GM10248 (cell line): ENCODE measurements around the gene PRSS37.

Experiments used
- CTCF ChIA-PET: fragments of 300-600 bp; sonication (Branson Sonifier 250); formaldehyde crosslinking; extraction: SDS; loops from one replicate; lab custom pipeline; 2021; ENCODE audit warnings: antibody characterized with exemption; lab: Yijun Ruan, JAX
- POLR2A ChIA-PET: fragments of 350-650 bp; sonication (Branson Sonifier 250); formaldehyde crosslinking; extraction: SDS; loops from one replicate; lab custom pipeline; 2020; ENCODE audit warnings: antibody characterized with exemption; lab: Yijun Ruan, JAX
- DNase-seq: peaks from one replicate; pipeline ENCODE4 v3.0.0; 2012; ENCODE audit errors: extremely low spot score
- TF ChIP-seq, protein P1 (sequence below): IDR thresholded peaks from 2 replicates; pipeline ENCODE4 v1.5.1; 2012; ENCODE audit warnings: mild to moderate bottlenecking, low read depth; ENCODE audit errors: extremely low read depth, missing control alignments, control extremely low read depth

Gene PRSS37, protein sequence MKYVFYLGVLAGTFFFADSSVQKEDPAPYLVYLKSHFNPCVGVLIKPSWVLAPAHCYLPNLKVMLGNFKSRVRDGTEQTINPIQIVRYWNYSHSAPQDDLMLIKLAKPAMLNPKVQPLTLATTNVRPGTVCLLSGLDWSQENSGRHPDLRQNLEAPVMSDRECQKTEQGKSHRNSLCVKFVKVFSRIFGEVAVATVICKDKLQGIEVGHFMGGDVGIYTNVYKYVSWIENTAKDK

DNA sequence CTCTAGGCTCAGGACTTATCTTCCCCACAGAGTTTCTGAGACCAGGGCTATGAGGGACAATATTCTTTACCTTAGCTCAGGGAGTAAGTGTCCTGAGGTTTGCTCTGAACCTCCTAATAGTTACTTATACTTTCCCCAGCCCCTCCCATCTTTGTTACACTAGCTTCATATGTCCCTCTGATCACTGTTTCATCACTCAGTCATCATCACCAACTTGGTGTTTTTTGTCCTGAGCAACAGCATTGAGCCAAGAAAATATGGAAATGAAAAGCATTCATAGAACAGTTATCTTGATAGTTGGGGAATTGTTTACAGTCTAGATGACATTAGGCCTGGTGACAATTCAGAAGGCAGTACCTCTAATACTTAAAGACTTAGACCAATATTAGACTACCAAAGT, at the start of gene PRSS37:
Gene PRSS37 (minus strand): TSS at position 101 of the 400 bp plus-strand sequence. CDS start 436 bp downstream, outside the sequence.
- DNase-seq: no peak
- POLR2A ChIA-PET: no interaction called here
- TF ChIP-seq, protein P1, sequence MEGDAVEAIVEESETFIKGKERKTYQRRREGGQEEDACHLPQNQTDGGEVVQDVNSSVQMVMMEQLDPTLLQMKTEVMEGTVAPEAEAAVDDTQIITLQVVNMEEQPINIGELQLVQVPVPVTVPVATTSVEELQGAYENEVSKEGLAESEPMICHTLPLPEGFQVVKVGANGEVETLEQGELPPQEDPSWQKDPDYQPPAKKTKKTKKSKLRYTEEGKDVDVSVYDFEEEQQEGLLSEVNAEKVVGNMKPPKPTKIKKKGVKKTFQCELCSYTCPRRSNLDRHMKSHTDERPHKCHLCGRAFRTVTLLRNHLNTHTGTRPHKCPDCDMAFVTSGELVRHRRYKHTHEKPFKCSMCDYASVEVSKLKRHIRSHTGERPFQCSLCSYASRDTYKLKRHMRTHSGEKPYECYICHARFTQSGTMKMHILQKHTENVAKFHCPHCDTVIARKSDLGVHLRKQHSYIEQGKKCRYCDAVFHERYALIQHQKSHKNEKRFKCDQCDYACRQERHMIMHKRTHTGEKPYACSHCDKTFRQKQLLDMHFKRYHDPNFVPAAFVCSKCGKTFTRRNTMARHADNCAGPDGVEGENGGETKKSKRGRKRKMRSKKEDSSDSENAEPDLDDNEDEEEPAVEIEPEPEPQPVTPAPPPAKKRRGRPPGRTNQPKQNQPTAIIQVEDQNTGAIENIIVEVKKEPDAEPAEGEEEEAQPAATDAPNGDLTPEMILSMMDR: no peak
- CTCF ChIA-PET: interaction anchor here (0.9 to 1.6 kb wide), 2 partner anchors 10 to 20 kb away, joined by 3 to 5 read pairs; no protein-coding TSS in a partner anchor

DNA sequence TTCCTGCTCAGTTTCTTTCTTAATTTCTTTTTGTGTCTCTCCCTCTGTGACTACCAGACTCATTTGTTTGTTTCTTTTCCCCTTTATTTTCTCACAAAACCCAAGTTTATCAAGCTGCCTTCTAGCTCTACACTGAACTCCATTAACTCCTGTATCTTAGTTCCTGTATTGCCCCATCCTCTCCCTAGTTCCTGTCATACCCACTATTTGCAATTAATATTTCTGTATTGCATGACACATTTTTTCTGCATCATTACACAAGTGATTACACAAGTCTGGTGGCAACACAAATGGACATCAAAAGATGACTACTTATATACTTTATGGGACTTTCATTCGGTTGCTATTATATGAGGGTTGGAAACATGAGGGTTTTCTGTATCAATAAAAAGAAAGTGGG, 48.0 kb upstream of the PRSS37 start:
- ChIA-PET CTCF (no interaction called here), POLR2A (no interaction called here)
- no peak for DNase-seq
- TF ChIP-seq, protein P1: no peak

DNA sequence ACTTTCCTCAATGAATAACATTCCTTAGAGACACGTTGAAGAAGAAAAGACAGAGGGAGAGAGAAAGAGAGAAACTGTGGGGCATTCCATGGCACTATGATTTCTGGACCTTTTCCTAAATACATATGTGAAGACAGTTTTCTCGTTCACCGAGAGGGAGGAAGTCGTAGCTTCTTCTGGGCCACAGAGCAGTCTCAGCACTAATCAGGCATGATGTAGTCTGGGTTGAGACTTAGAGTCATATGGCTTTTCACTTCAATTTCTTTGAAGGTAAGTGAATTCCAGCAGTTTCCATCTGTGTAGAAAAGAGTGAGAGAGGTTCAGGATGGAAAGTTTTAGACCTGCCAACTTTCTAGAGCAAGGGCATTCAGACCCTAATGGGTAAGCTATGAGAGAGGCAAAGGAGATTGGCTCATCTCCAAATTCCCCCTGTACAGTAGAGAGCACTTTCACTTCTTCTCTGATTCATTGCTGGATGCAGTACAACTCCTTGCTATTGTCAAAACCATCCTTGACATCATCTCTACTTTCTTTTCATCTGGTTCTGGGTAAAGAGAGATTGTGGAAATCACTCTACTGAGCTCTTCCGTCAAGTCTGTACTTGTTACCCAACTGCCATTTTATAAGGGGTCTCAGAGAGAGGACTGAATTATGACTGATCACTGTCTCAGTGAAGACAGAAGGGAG, 43.4 kb upstream of the PRSS37 start:
- TF ChIP-seq, protein P1: no peak
- POLR2A ChIA-PET: no interaction called here
- CTCF ChIA-PET: interaction anchor here (2.5 kb wide), 1 partner anchor 10 kb away, joined by 7 read pairs; no protein-coding TSS in a partner anchor
- peak; percentile 31 for DNase-seq

DNA sequence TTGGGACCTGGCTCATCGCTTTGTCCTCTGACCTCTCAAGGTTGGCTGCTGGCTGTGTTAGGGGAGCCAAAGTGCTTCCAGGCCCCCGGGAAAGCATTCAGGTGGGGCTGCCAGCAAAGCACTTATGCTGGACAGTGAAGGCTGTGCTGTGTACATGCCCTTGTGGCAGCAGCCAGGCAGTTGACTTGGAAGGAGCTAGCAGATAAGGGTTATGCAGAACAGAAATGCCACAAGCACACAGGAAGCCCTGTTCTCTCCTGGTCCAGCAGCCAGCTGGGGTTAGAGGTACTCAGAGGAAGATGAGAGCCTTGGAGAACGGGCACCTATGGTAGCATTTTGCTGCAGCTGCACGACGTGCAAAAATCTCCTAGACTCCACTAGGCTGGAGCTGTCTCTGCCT, 39.7 kb upstream of the PRSS37 start:
- POLR2A ChIA-PET: no interaction called here
- no peak for DNase-seq
- CTCF ChIA-PET: no interaction called here
- TF ChIP-seq, protein P1: no peak

DNA sequence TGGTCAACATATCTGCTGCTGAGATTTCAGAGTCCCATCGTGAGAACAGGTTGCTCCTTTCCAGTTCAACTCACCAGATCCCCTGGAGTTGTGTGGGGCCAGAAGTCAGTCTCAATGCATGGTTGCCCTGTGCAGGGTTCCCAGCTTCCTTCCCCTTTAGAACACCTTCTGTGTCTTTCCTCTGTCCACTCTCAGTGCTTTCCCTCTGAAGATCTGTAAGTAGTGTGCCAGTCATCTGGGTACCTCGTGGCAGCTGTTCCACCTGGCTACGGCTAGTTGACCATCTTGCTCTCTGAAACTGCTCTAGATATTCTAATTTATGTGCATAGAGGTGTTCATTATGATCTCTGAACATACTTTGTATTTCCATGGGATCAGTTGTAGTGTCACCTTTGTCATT, 36.1 kb upstream of the PRSS37 start:
- TF ChIP-seq, protein P1: no peak
- ChIA-PET CTCF (no interaction called here), POLR2A (no interaction called here)
- DNase-seq: no peak

DNA sequence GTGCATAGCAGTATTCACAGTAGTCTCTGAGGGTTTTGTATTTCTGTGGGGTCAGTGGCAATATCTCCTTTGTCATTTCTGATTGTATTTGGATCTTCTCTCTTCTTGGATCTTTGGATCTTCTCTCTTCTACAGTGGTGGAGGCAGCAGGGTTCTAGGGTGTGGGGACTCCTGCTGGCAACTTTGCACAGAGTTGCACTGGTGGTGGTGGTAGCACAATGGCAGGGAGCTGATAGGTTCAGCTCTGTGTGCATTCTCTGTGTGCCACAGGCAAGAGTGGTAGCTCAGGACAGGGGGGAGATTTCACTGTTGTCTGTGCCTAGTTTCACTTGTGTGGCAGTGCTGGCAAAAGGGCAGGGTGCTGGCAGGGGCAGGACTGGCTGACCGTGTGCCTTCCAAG, 35.1 kb upstream of the PRSS37 start:
- ChIA-PET POLR2A (no interaction called here), CTCF (no interaction called here)
- TF ChIP-seq, protein P1: no peak

More for the DNA sequence above, 35.1 kb upstream of the PRSS37 start:
- no peak for DNase-seq
